C4-2B (cell line): ENCODE results near the gene FAXDC2.

Experiments used
- ZFX ChIP-seq: fragments of 450-650 bp; IDR thresholded peaks from 2 replicates; pipeline ENCODE4 v1.6.1; 2017
- TF ChIP-seq, protein P1 (sequence below): fragments of 450-650 bp; conservative IDR thresholded peaks from 2 replicates; pipeline ENCODE4 v1.5.1; 2017; ENCODE audit warnings: mild to moderate bottlenecking

DNA sequence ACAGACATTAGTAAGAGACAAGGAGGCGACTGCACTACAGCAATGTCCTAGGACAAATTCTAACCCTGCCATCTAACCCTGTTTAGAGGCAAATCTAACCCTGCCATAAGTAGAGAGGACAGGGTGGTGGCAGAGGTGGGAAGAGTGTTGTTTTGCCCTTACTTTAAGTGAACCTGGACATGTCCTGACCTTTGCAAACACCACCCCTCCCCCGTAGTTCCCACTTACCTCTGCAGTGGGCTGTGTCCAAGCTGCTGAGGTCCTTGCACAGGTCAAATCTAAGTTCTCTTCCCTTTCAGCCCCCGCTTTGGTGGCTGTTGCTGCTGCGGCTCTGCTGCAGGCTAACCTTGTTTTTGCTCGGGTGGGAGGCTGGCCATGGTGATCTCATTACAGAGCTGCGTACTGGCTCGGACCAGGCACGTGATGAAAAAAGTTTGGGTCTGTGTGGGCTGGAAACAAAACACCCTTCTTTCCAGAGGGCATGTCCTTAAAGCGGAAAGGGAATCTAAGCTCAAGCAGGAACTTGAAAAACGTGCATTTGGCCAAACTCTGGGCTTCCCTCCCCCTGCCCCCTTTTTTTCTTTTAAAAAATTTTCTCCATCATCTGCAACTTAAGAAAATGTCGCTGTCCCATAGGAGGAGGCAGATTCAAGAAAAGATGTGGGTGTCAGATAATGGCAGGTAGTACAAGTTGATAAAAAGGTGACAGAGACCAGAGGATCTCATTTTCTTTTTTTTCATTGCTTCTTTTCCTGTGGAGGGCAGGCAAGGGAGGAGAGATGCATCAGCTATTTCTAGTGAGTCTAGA is at the start of gene FAXDC2:
- TF ChIP-seq, protein P1, sequence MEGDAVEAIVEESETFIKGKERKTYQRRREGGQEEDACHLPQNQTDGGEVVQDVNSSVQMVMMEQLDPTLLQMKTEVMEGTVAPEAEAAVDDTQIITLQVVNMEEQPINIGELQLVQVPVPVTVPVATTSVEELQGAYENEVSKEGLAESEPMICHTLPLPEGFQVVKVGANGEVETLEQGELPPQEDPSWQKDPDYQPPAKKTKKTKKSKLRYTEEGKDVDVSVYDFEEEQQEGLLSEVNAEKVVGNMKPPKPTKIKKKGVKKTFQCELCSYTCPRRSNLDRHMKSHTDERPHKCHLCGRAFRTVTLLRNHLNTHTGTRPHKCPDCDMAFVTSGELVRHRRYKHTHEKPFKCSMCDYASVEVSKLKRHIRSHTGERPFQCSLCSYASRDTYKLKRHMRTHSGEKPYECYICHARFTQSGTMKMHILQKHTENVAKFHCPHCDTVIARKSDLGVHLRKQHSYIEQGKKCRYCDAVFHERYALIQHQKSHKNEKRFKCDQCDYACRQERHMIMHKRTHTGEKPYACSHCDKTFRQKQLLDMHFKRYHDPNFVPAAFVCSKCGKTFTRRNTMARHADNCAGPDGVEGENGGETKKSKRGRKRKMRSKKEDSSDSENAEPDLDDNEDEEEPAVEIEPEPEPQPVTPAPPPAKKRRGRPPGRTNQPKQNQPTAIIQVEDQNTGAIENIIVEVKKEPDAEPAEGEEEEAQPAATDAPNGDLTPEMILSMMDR, result no peak
- no peak for TF ChIP-seq ZFX
